Measurements from ENCODE around the gene LUM. TPM values are rescaled to one million over a fixed set of nuclear protein-coding genes. Genes with fewer than 3 reads are reported as not detected.

The LUM gene
- total and polyA plus RNA-seq, 3 donors from 2014 or later, result 8.3 to 213 (median 17.5) TPM

GRCh38 chr12:91074851-91075250 lies 36.4 kb downstream of the LUM start:
- DNase-seq, result no peak
- Histone ChIP-seq H3K36me3 (ENCODE audit: low read depth, missing control alignments) (no peaks in the 10 kb centered on the region), H3K4me3 (no peak overlapping the region), H3K27me3 (no peaks in the 10 kb centered on the region), H3K27ac (peak overlapping the region in 1 of 2 donors; percentile 34), H3K9me3 (no peaks in the 10 kb centered on the region), H3K4me1 (peaks cover 3% of the 10 kb centered on the region)
- no peak for TF ChIP-seq POLR2A (IDR thresholded peaks at IDR 0.05)
- TF ChIP-seq, protein P1, sequence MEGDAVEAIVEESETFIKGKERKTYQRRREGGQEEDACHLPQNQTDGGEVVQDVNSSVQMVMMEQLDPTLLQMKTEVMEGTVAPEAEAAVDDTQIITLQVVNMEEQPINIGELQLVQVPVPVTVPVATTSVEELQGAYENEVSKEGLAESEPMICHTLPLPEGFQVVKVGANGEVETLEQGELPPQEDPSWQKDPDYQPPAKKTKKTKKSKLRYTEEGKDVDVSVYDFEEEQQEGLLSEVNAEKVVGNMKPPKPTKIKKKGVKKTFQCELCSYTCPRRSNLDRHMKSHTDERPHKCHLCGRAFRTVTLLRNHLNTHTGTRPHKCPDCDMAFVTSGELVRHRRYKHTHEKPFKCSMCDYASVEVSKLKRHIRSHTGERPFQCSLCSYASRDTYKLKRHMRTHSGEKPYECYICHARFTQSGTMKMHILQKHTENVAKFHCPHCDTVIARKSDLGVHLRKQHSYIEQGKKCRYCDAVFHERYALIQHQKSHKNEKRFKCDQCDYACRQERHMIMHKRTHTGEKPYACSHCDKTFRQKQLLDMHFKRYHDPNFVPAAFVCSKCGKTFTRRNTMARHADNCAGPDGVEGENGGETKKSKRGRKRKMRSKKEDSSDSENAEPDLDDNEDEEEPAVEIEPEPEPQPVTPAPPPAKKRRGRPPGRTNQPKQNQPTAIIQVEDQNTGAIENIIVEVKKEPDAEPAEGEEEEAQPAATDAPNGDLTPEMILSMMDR (IDR thresholded peaks at IDR 0.05), result no peak
- intact Hi-C loops (cut with DNase I; ENCODE audit: low total_unique reads), result no loop called here
- WGBS, 2 donors, result 95 to 100% methylated on average over 1 of the region's 1 CpG

DNA sequence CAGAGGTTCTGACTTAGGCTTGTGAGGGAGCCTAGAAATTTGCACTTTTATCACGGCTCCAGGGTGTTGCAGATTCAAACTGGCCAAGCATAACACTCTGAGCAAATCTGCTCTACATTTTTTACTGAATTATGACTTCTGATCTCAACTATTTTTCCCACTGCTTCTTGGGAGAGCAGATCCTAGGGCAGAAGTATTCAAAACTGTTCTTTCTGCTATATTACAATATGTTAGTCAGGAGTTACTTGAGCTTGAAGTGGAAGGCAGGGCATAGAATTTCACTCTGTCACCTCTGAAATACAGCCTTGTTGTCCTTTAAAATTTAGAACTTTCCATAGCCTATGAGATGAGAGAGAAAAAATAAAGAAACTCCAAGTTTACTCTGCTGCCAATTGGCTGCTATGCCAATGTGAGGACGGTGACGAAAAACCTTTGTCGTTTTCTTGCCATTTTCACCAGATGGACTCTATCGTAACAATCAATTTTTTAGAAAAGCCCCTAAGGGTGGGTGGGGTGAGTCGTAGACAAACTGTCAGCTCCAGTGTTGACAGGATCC lies 37.1 kb downstream of the LUM start:
- peaks cover 3% of the 10 kb centered on the region for H3K4me1 ChIP-seq
- no peaks in the 10 kb centered on the region for H3K27me3 ChIP-seq
- DNase-seq, result no peak
- TF ChIP-seq, protein P1 (IDR thresholded peaks at IDR 0.05), result no peak
- no peak for TF ChIP-seq POLR2A (IDR thresholded peaks at IDR 0.05)
- H3K4me3 ChIP-seq, result no peak overlapping the region
- 53 to 67% methylated on average over 6 of the region's 6 CpGs for WGBS, 2 donors
- H3K36me3 ChIP-seq (ENCODE audit: low read depth, missing control alignments), result no peaks in the 10 kb centered on the region
- peak overlapping the region in 1 of 2 donors; percentile 34 for H3K27ac ChIP-seq
- H3K9me3 ChIP-seq, result no peaks in the 10 kb centered on the region
- intact Hi-C loops (cut with DNase I; ENCODE audit: low total_unique reads), result no loop called here

- H3K27me3 ChIP-seq, result no peaks in the 10 kb centered on the region
- H3K4me3 ChIP-seq, result no peak overlapping the region
- no peaks in the 10 kb centered on the region for H3K36me3 ChIP-seq (ENCODE audit: low read depth, missing control alignments)
- no peaks in the 10 kb centered on the region for H3K9me3 ChIP-seq
- DNase-seq, result no peak
- TF ChIP-seq, protein P1 (IDR thresholded peaks at IDR 0.05), result no peak
- no peak for TF ChIP-seq POLR2A (IDR thresholded peaks at IDR 0.05)
- peak overlapping the region in 1 of 2 donors; percentile 34 for H3K27ac ChIP-seq
- no peaks in the 10 kb centered on the region for H3K4me1 ChIP-seq
- intact Hi-C loops (cut with DNase I; ENCODE audit: low total_unique reads), result no loop called here
These were observed 37.9 kb downstream of the LUM start for GRCh38 chr12:91073426-91073825.

GRCh38 chr12:91072931-91073330 lies 38.4 kb downstream of the LUM start:
- Histone ChIP-seq H3K4me3 (no peak overlapping the region), H3K4me1 (no peaks in the 10 kb centered on the region), H3K27me3 (no peaks in the 10 kb centered on the region), H3K36me3 (ENCODE audit: low read depth, missing control alignments) (no peaks in the 10 kb centered on the region), H3K9me3 (no peaks in the 10 kb centered on the region), H3K27ac (peak overlapping the region in 1 of 2 donors; percentile 34)
- TF ChIP-seq POLR2A (IDR thresholded peaks at IDR 0.05), result no peak
- TF ChIP-seq, protein P1 (IDR thresholded peaks at IDR 0.05), result no peak
- WGBS, 2 donors, result 58 to 76% methylated on average over 2 of the region's 2 CpGs
- no peak for DNase-seq
- intact Hi-C loops (cut with DNase I; ENCODE audit: low total_unique reads), result no loop called here

DNA sequence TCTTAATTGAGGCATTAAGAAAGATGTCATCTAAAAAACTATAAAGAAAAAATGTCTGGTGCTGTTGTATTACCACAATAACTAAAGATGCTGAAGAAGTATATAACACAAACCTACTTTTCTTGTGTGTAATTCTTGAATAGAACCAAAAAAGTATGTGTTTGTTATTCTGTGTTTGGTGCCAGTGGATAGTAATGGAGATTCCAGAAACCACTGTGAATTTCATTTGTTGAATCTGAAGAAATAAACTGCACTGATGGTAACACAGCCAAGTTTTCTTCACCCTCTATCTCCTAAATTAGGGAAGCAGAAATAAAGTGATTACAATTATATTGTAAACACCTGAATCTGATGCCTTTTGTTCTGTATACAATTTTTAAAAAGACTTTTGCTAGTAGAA lies 40.4 kb downstream of the LUM start:
- no peaks in the 10 kb centered on the region for H3K9me3 ChIP-seq
- H3K36me3 ChIP-seq (ENCODE audit: low read depth, missing control alignments), result no peaks in the 10 kb centered on the region
- no peak overlapping the region for H3K27ac ChIP-seq
- H3K4me3 ChIP-seq, result no peak overlapping the region
- TF ChIP-seq POLR2A (IDR thresholded peaks at IDR 0.05), result no peak
- TF ChIP-seq, protein P1 (IDR thresholded peaks at IDR 0.05), result no peak
- H3K4me1 ChIP-seq, result no peaks in the 10 kb centered on the region
- intact Hi-C loops (cut with DNase I; ENCODE audit: low total_unique reads), result no loop called here
- H3K27me3 ChIP-seq, result no peaks in the 10 kb centered on the region
- DNase-seq, result no peak

Measured in testis (tissue), 3 donors.